HL-60 (cell line): ENCODE results near the gene PGRMC1.

Source experiments
- CTCF ChIP-seq: IDR thresholded peaks from one replicate; pipeline ENCODE4 v1.5.1; 2011; ENCODE audit warnings: low read length, control low read depth, inconsistent platforms; ENCODE audit not compliant: insufficient read depth
- REST ChIP-seq: IDR thresholded peaks from 2 replicates; pipeline ENCODE4 v1.6.1; 2012; ENCODE audit warnings: low read depth; ENCODE audit not compliant: insufficient replicate concordance
- SPI1 ChIP-seq: IDR thresholded peaks from 2 replicates; pipeline ENCODE4 v1.6.1; 2012; ENCODE audit warnings: low read depth, mild to moderate bottlenecking, borderline replicate concordance

- TF ChIP-seq SPI1 (no peak), REST (no peak), CTCF (no peak)
These were observed 41.5 kb upstream of the PGRMC1 start for GRCh38 chrX:119194621-119195020.
